ENCODE results near the gene KLHL6. TPM values are rescaled to one million over a fixed set of nuclear protein-coding genes. Genes with fewer than 3 reads are reported as not detected.

The KLHL6 gene
- total RNA-seq, 1 experiment from 2014 or later: not detected

- CTCF ChIA-PET: interaction anchor here (0.6 to 1.5 kb wide), 3 partner anchors 9 to 48 kb away, joined by 3 to 7 read pairs (median 3); no protein-coding TSS in a partner anchor
- H3K9me3 Mint-ChIP-seq (ENCODE audit: unreplicated experiment): peaks cover 18% of the 10 kb centered on the region
- no peaks in the 10 kb centered on the region for H3K36me3 Mint-ChIP-seq (ENCODE audit: insufficient read depth, unreplicated experiment)
- peaks cover 14% of the 10 kb centered on the region for H3K27me3 Mint-ChIP-seq (ENCODE audit: insufficient read depth, unreplicated experiment)
- TF ChIP-seq, protein P1, sequence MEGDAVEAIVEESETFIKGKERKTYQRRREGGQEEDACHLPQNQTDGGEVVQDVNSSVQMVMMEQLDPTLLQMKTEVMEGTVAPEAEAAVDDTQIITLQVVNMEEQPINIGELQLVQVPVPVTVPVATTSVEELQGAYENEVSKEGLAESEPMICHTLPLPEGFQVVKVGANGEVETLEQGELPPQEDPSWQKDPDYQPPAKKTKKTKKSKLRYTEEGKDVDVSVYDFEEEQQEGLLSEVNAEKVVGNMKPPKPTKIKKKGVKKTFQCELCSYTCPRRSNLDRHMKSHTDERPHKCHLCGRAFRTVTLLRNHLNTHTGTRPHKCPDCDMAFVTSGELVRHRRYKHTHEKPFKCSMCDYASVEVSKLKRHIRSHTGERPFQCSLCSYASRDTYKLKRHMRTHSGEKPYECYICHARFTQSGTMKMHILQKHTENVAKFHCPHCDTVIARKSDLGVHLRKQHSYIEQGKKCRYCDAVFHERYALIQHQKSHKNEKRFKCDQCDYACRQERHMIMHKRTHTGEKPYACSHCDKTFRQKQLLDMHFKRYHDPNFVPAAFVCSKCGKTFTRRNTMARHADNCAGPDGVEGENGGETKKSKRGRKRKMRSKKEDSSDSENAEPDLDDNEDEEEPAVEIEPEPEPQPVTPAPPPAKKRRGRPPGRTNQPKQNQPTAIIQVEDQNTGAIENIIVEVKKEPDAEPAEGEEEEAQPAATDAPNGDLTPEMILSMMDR (IDR thresholded peaks at IDR 0.05; ENCODE audit: unreplicated experiment): no peak
- H3K27ac Mint-ChIP-seq (ENCODE audit: low read depth, unreplicated experiment): no peak overlapping the region
- intact Hi-C loops (cut with micrococcal nuclease): no loop called here
- BruUV-seq (replicated peaks): no TSS peak
- POLR2A ChIA-PET: interaction anchor here (1.0 kb wide), 1 partner anchor 8 kb away, joined by 5 read pairs; no protein-coding TSS in a partner anchor
- DNase-seq (ENCODE audit: unreplicated experiment): no peak
- no peak overlapping the region for H3K4me3 Mint-ChIP-seq (ENCODE audit: unreplicated experiment)
- peaks cover 7% of the 10 kb centered on the region for H3K4me1 Mint-ChIP-seq (ENCODE audit: insufficient read depth, unreplicated experiment)
These were observed 116.0 kb downstream of the KLHL6 start for GRCh38 chr3:183439515-183439914.

DNA sequence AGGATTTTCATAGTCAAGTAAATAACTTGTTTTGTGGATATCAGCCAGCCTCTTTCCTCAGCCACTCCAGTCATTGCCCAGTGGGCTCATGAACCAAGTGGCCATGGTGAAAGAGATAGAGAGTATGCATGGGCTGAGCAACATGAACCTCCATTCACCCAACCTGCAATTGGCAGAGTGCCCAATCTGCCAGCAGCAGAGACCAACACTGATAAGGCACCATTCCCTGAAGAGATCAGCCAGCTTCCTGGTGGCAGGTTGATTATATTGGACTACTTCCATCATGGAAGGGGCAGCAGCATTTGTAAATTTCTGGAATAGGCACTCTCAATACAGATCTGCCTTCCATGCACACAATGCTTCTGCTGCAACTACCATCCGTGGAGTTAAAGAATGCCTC is 116.8 kb downstream of the KLHL6 start:
- Mint-ChIP-seq H3K27me3 (ENCODE audit: insufficient read depth, unreplicated experiment) (peaks cover 20% of the 10 kb centered on the region), H3K36me3 (ENCODE audit: insufficient read depth, unreplicated experiment) (peaks cover 6% of the 10 kb centered on the region), H3K27ac (ENCODE audit: low read depth, unreplicated experiment) (no peak overlapping the region), H3K4me3 (ENCODE audit: unreplicated experiment) (no peak overlapping the region), H3K4me1 (ENCODE audit: insufficient read depth, unreplicated experiment) (peaks cover 7% of the 10 kb centered on the region), H3K9me3 (ENCODE audit: unreplicated experiment) (peaks cover 16% of the 10 kb centered on the region)
- ChIA-PET POLR2A (interaction anchor here (1.0 kb wide), 1 partner anchor 9 kb away, joined by 5 read pairs; no protein-coding TSS in a partner anchor), CTCF (interaction anchor here (1.5 kb wide), 2 partner anchors 30 to 328 kb away, joined by 3 to 7 read pairs; no protein-coding TSS in a partner anchor)
- TF ChIP-seq, protein P1 (IDR thresholded peaks at IDR 0.05; ENCODE audit: unreplicated experiment): no peak
- intact Hi-C loops (cut with micrococcal nuclease): no loop called here
- DNase-seq (ENCODE audit: unreplicated experiment): no peak
- BruUV-seq (replicated peaks): no TSS peak

GRCh38 chr3:183437666-183438564 is 117.6 kb downstream of the KLHL6 start:
- Mint-ChIP-seq H3K4me1 (ENCODE audit: insufficient read depth, unreplicated experiment) (peaks cover 7% of the 10 kb centered on the region), H3K27me3 (ENCODE audit: insufficient read depth, unreplicated experiment) (peaks cover 13% of the 10 kb centered on the region), H3K36me3 (ENCODE audit: insufficient read depth, unreplicated experiment) (peaks cover 6% of the 10 kb centered on the region), H3K9me3 (ENCODE audit: unreplicated experiment) (peaks cover 8% of the 10 kb centered on the region), H3K4me3 (ENCODE audit: unreplicated experiment) (no peak overlapping the region), H3K27ac (ENCODE audit: low read depth, unreplicated experiment) (no peak overlapping the region)
- no peak for DNase-seq (ENCODE audit: unreplicated experiment)
- BruUV-seq (replicated peaks): no TSS peak
- POLR2A ChIA-PET: interaction anchor here (1.1 kb wide), 1 partner anchor 10 kb away, joined by 3 read pairs; no protein-coding TSS in a partner anchor
- CTCF ChIA-PET: interaction anchor here (1.5 kb wide), 1 partner anchor 329 kb away, joined by 3 read pairs; no protein-coding TSS in a partner anchor
- TF ChIP-seq, protein P1 (IDR thresholded peaks at IDR 0.05; ENCODE audit: unreplicated experiment): no peak
- intact Hi-C loops (cut with micrococcal nuclease): no loop called here

Other genes starting within 250 kb of the KLHL6 start
- gene MCF2L2, start 127.1 kb downstream of the KLHL6 start, total RNA-seq (2022): 2.6 and 3.4 TPM in 2 replicates
- 13.0 and 17.3 TPM in 2 replicates for gene KLHL24, start 79.9 kb upstream of the KLHL6 start, total RNA-seq (2022)
- gene YEATS2, start 142.1 kb upstream of the KLHL6 start, total RNA-seq (2022): 24.7 and 29.4 TPM in 2 replicates